IPS DF 4.7 (cell line): ENCODE results near the gene GSTM3.
"Not testable (repeated sequence)": the region's sequence is repeated elsewhere in the genome, so short reads cannot be mapped to it uniquely, and the experiment has no call there.

Experiments used
- DNase-seq: peaks from one replicate; pipeline ENCODE4 v3.0.0-alpha.2; 2013; ENCODE audit warnings: low spot score; ENCODE audit errors: extremely low read depth

The GSTM3 gene

GRCh38 chr1:109726728-109727373 lies 14.0 kb downstream of the GSTM3 start:
- no peak for DNase-seq

DNA sequence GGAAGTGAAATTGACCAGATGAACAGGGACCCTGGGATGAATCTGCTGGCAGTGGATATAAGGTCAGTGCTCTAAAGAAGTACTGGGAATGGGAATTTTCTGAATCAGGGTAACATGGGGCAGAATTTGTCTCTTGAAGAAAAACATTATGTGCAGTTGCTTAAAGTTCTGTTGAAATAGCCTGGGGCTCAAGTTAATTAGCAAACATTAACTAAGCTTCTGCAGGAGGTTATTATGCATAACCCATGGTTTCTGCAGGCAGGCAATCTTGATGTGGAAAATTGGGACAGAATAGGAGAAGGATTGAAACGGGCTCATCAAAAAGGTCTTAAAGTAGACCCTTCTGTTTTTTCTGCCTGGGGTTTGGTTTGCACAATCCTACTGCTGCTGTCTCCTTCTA lies 14.8 kb downstream of the GSTM3 start:
- no peak for DNase-seq

GRCh38 chr1:109725510-109725909 lies 15.3 kb downstream of the GSTM3 start:
- DNase-seq = no peak

DNA sequence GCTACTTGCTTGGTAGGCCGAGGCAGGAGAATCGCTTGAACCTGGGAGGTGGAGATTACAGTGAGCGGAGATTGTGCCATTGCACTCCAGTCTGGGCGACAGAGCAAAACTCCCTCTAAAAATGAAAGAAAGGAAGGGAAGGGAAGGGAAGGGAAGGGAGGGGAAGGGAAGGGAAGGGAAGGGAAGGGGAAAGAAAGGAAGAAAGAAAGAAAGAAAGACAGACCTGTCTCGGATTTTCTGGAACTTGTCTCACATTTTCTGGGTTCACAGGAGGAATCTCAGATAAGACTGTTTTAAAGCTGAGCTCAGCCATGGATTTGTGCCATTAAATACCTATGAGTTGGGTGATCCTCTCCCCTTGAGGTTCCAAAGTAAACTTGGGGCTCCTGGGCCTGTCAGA lies 15.9 kb downstream of the GSTM3 start:
- DNase-seq = no peak

- DNase-seq = no peak
Observed at GRCh38 chr1:109722908-109723691, 17.7 kb downstream of the GSTM3 start.

DNA sequence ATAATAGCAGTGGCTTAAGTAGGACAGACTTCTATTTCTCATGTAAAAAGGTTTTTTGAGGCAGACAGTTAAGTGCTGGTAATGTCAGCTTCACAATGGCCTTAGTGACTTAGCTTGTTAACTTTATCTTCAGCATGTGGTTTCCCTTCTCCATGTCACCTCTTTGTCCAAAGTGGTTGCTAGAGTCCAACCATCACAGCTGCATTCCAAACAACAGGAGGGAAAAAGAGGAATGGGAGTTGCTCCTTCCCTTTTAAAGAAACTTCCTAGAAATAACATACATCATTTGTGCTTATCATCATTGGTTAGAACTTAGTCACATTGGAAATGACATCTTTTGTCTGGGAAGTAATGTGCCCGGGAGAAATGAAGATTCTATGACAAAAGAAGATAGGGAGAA lies 18.9 kb downstream of the GSTM3 start:
- DNase-seq = no peak

DNA sequence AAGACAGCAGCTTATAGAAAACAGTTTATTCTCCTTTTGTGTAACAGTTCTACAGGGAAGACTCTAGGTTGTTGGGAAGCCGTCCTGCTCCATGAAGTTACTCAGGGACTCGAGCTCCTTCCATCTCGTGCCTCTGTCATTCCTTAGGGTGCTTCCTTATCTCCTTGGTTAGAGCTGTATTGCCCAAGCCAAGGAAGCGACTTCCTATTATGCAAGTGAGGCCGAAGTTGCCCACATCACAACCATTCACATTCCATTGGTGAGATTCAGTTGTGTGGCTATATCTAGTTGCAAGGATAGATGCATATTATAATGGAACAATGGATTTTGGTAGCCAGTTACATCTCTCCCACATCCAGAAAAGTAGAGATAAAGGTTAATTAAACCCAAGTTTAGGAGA lies 19.8 kb downstream of the GSTM3 start:
- no peak for DNase-seq

DNA sequence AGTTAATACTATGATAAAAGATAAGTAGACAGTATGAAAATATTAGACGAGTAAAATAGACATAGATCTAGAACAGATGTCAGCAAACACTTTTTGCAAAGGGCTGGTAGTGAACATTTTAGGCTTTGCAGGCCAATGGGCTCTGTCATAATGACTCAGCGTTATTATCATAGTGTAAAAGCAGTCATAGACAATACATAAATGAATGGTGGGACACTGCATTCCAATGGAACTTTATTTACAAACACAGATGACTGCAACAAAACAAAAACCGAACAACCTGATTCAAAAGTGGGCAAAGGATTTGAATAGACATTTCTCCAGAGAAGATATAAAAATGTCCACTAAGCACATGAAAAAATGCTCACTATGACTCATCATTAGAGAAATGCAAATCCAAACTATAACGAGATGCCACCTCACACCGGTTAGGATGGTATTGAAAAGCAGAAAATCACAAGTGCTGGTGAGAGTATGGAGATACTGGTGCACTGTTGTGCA lies 21.5 kb downstream of the GSTM3 start:
- no peak for DNase-seq

GRCh38 chr1:109718495-109718894 lies 22.3 kb downstream of the GSTM3 start:
- no peak for DNase-seq

DNA sequence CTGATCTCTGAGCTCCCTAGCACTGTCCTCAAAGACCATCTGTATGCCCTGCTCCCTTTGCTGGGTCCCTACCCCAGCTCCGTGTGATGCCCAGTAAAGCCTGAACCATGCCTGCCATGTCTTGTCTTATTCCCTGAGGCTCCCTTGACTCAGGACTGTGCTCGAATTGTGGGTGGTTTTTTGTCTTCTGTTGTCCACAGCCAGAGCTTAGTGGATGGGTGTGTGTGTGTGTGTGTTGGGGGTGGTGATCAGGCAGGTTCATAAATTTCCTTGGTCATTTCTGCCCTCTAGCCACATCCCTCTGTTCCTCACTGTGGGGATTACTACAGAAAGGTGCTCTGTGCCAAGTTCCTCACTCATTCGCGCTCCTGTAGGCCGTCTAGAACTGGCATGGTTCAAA lies 23.1 kb downstream of the GSTM3 start:
- DNase-seq = no peak

DNA sequence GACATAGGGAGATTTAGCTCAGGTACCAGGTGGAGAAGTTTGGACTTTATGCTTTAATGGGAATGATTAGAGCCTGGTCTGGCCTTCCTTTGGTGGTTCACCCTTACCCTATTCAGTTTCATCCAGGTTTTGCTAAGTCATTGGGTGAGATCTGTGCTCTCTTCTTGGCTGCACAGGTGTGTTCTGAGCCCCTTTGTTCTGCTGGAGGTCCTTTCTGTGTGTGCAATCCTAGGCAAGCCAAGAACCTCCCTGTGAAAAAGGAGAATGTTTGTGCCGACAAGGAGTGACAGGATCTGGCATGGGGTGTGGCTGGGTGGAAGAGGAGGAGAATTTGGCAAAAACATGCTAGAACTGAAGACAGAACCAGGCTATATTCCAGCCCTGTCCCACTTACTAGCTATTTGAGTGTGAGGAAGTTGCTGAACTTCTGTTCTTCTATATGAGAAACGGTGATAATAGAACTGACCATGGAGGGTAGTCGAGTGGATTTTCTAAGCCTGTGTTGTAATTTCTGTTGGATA lies 24.2 kb downstream of the GSTM3 start:
- DNase-seq = no peak

GRCh38 chr1:109716121-109716520 lies 24.7 kb downstream of the GSTM3 start:
- DNase-seq = no peak

GRCh38 chr1:109714661-109715372 lies 26.0 kb downstream of the GSTM3 start:
- DNase-seq = no peak

- no peak for DNase-seq
Observed at GRCh38 chr1:109713636-109714035, 27.2 kb downstream of the GSTM3 start.

DNA sequence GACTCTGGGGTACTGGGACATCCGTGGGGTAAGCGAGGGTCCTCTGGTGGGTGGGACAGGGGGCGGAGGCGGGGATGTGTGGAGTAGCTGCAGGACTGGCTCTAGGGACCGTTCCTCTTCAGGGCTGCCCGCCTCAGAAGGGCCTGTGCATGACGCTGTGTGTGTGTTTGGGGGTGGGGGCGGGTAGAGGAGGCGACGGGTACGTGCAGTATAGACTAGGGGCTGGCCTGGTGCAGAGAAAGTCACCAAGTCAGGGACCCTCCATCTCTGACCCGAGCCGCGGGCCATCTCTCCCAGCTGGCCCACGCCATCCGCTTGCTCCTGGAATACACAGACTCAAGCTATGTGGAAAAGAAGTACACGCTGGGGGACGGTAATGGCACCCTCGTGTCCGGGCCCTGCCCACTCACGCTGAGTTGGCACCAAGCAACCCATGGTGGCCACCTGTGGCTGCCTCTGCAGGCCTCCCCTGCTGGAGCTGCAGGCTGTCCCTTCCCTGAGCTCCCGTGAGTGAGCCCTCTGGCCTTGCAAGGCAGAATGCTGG lies 28.4 kb downstream of the GSTM3 start:
- no peak for DNase-seq

DNA sequence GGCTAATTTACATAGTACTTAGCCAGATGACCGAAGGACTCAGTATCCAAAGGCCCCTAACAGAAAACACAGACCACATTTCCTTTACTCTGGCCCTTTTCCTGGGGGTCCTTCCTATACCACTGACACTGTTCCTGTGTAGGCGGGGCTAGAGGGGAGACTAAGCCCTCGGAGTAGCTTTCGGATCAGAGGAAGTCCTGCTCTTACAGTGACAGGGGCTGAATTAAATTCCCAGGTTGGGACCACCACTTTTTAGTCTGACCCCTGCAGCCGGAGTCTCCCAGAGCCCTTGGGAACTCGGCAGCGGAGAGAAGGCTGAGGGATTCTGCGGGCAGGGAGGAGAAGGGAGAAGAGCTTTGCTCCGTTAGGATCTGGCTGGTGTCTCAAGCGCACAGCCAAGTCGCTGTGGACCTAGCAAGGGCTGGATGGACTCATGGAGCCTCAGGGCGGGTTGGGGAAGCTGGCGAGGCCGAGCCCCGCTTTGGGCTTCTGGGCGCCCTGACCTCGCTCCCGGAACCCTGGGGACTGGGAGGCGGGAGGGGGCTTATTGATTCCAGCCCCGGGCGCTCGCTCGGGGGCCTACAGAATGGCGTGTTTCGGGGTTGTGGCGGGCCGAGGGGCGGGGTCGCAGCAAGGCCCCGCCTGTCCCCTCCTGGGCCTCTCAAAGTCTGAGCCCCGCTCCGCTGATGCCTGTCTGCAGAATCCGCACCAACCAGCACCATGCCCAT lies 29.1 kb downstream of the GSTM3 start, which contains the start of gene GSTM5:
GSTM5 (plus strand) TSS at position 659 of the 728 bp plus-strand sequence; CDS start at position 721, 62 bp downstream.
- not testable (repeated sequence) for DNase-seq

GRCh38 chr1:109709822-109710221 lies 31.0 kb downstream of the GSTM3 start:
- DNase-seq = not testable (repeated sequence)

- DNase-seq = not testable (repeated sequence)
Observed at GRCh38 chr1:109708949-109709348, 31.9 kb downstream of the GSTM3 start.

- no peak for DNase-seq
Observed at GRCh38 chr1:109705411-109705810, 35.4 kb downstream of the GSTM3 start.

GRCh38 chr1:109704173-109704572 lies 36.7 kb downstream of the GSTM3 start:
- DNase-seq = no peak

DNA sequence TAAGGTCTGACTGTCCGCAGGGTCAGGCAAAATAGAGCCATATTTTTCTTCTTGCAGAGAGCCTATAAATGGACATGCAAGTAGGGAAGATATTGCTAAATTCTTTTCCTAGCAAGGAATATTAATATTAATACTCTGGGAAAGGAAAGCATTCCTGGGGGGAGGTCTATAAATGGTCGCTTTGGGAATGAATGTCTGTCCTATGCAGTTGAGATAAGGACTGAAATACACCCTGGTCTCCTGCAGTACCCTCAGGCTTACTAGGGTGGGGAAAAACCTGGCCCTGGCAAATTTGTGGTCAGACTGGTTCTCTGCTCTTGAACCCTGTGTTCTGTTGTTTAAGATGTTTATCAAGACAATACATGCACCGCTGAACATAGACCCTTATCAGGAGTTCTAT lies 37.9 kb downstream of the GSTM3 start:
- not testable (repeated sequence) for DNase-seq
